ENCODE measurements around the gene FAM131C.
A peak's percentile ranks its signal among the peaks of the same experiment; 100 is the strongest.
"Not testable (repeated sequence)": the region's sequence is repeated elsewhere in the genome, so short reads cannot be mapped to it uniquely, and the experiment has no call there.

The FAM131C gene, protein sequence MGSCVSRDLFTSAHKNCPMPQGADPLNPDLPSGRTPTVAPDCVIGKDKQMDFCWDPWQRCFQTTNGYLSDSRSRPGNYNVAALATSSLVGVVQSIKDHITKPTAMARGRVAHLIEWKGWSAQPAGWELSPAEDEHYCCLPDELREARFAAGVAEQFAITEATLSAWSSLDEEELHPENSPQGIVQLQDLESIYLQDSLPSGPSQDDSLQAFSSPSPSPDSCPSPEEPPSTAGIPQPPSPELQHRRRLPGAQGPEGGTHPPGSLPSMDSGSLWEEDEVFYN

DNA sequence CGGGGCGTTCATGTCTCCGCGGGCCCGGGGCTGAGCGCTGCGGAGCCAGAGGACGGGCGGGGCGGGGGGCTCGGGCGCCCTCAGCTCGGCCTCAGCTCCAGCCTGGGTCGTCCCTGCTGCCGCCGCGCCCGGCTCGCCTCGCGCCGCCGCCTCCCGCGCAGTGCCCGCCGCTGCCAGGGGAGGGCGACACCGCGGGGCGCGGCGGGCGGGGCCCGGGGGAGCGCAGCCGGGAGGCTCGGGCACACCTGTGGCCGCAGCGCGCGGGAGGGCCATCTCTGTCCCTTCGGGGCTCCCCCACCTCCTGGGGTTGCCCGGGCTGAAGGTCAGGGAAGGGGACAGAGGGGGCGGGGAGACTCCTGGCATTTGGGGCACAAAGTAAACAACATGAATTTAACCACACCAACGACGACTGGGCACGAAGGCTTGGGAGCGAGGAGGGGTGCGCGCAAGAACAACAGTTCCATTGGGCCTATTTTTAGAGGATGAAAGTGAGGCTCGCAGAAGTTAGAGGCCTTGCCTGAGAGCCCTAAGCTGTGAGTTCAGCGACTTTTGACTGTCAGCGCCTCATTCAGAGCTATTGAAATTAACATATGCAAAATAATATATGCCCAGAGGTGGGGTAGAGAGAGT is at the start of gene FAM131C:
TSS of gene FAM131C (minus strand) at position 162 of the 630 bp plus-strand sequence. CDS start 209 bp downstream, outside the sequence.
- peak; percentile 56 for DNase-seq

DNA sequence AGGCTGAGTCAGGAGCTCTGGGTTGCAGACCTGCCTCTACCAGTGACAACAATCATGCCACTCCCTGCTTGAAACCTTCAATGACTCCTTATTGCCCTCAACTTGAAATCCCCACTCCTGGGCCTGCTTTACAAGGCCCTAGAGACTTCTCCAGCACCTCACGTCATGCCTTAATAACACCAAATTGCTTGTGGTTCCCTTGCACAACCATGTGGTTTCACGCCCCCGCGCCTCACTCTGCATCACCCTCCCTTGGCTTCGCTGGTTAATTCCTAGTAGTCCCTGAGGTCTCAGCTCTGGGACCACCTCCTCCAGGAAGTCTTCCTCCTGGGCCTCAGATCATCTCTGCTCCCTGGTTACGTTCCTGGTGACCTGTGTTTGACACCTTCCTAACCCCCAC is 49.5 kb upstream of the FAM131C start:
- DNase-seq = peak; percentile 16

DNA sequence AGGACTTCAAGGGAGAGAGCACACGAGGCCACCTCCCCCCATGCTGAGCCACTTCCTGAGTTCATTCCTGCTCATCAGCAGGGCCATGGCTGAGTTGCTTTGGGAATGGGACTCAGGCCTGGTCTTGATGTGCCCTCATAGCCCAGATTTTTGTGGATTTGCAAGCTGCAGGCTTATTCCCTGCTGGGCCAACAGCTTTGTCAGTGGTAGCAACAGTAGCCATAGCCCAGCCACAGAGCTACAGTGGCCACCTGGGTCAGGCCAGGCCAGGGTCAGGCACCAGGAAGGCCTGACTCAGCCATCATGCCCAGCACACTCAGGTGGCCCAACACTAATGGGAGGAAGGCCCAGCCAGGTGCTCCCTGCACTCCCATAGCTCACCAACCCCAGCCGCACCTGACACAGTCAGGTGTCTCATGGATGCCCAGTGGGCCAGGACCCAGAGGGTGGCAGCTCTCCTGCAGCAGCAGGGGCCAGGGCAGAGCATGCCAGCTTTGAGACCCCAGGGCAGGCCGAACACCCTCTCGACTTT is 49.0 kb upstream of the FAM131C start:
- DNase-seq = no peak

DNA sequence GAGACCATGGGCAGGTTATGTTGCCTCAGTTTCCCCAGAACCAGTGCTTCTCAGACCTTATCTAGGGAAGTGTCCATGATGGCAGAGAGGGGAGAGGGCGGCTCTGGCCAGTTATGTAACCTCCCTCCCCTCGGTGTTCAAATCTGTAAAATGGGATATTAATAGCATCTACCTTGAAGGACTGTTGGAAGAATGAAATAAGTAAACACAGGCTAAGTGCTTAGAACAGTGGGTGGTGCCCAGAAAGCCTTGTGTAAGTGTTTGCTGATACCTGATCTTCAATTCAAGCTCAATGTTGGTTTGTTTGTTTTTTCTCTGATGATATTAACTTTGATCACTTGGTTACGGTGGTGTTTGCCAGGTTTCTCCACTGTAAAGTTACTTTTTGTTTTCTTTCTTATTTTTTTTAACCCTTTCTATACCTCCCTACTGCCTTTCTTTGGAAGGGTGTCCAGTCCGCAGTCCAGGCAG is 47.5 kb upstream of the FAM131C start:
- DNase-seq = no peak

DNA sequence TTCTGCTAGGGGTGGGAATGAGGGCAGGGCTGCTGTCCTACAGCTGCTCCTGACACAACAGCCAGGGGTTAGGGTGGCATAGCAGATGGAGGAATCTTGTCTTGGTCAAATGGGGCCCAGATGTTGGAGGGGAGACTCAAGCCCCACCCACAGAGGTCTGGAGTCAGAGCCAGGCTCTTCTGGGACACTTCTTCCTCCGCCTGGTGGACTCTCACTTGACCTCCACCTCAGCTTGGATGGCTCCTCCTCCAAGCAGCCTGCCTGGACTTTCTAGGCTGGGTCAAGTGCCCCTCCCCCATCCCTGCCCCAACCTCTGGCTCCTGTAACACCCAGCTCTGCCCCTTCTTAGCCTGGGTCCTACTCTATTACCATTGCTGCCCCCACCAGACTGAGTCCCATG is 47.0 kb upstream of the FAM131C start:
- no peak for DNase-seq

DNA sequence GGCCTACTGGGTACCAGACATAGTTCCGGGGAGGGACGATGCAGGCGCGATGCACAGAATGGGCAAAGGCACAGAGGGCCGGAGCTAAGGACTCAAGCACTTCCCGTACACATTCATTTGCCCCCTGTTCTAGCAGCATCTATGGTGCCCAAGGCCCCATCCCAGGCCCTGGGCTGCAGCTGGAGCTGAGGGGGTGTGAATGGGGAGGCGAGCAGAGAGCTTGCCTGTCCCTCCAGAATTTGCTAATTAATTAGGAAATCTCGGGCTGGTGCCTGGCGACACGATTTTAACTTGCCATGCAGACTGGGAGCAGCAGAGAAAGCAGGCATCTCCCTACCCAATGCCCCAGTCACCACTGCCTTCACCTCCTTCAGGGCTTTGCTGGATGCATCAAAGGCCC is 46.5 kb upstream of the FAM131C start:
- DNase-seq = no peak

DNA sequence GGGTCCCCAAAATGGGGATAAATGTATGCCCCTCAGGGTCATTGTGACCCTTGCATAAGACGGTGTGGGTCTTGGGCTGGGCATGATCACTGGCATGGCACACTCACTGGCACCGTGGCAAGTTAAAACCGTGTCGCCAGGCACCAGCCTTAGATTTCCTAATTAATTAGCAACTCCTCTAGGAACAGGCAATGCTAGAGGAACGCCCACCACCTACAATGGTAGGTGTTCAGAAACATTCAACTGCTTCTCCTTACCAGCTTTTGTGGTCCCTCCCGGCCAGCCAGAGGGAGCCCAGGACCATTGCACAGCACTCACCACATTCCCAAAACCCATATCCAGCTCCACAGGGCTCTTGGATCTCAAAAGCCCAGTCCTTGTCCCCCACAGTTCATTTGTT is 46.1 kb upstream of the FAM131C start:
- DNase-seq = no peak

DNA sequence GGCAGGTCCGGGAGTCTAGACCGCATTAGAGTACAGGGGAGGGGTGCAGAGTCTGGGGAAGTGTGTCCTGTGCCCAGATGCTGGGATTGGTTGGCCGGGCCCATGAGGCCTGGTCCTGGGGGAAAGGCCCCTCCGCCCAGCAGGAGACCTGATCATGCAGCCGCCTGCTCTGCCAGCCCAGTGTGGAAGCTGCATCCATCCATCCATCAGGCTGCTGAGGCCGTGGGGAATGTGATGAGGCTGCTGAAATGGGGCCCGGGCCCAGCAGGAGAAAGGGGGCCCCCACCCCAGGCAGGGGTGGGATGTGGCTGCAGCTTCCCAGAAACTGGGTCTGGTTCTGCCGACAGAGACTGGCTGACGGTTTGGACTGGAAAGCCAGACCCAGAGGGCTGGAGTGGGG is 45.3 kb upstream of the FAM131C start:
- DNase-seq = no peak

DNA sequence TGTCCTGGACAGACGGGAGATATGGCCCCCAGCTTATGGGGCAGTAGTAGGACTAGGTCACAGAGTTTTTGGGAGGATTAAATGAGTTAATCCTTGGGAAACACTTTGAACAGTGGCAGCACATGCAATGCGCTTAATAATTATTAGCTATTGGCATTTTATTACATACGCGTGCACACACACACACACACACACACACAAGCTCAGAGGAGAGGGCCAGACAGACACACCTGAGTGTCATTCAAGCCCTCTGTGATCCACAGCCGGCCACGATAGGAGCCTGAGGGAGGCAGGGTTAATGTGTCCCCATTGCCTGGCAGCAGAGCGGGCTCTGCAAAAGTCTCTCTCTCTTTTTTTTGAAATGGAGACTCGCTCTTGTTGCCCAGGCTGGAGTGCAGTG is 44.5 kb upstream of the FAM131C start:
- no peak for DNase-seq

DNA sequence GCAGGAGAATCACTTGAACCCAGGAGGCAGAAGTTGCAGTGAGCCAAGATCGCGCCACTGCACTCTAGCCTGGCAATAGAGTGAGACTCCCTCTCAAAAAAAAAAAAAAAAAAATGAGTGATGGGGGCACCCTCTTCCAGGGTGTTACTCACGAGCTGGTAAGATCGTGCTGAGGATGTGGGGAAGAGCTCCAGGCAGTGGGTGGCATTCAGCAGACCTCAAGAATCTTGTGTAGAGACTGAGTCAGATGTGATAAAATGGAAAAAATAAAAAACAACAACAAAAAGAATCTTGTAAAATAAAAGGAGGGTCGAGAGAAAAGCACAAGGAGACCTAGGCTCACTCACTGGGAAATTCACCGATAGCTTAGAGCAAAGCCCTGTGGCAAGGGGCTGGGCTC is 43.9 kb upstream of the FAM131C start:
- DNase-seq = no peak

DNA sequence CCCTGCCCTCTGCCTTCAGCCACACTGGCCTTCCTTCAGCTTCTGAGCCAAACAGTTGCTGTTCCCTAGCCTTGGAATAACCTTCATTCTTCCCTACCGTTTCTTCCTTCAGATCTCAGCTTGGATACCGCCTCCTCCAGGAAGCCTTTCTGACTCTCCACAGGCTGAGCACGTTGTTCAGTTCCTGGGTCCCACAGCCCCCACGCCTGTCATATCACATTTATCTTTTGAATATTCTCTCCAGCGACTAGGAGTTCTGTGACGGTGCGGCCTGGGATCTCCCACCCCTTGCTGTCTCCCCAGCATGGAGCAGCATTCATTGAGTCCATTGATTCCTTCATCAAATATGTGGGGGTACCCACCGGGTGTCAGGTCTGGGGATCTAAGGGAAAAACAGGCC is 43.2 kb upstream of the FAM131C start:
- DNase-seq = no peak

DNA sequence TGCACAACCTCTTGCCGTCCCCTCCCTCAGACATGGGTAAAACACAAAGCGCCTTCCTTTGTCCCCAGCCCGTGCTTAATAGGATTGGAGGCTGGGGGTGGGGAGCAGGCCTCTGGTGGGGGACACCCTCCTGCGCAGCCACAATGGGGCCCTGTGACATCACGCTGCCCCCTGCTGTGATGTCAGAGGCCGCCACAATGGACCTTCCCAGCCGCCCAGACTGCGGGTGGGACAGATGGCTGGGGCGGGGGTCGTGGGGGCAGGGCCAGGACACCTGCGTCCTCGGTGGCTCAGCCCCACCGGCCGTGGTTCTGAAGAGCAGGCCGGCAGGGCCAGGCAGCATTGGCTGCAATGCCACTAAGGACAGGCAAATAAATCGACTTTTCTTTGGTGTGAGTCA is 42.6 kb upstream of the FAM131C start:
- DNase-seq = no peak

DNA sequence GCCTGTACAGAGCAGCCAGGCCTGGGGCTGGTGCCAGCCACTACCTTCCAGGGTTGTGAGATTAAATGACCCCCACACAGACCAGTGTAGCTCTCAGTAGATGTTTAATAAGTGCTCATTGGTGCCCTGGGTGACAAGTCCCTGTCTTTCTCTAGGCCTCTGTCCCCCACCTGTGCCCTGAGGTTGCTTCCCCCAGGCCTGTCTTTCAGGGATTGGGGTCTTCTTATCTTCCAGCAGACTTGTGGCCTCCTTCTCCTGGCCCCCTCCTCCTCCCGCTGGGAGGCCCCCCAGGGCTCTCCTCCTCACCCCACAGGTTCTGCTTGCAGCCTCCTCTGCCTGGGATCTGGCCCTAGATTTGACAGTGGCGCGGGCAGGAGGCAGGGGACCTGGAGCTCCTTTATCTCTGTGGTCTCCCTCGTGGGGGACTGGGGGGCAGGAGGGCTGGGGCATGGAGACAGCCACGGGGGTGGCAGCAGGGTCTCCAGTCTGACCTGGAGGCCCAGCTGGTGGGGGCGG is 42.1 kb upstream of the FAM131C start:
- no peak for DNase-seq

DNA sequence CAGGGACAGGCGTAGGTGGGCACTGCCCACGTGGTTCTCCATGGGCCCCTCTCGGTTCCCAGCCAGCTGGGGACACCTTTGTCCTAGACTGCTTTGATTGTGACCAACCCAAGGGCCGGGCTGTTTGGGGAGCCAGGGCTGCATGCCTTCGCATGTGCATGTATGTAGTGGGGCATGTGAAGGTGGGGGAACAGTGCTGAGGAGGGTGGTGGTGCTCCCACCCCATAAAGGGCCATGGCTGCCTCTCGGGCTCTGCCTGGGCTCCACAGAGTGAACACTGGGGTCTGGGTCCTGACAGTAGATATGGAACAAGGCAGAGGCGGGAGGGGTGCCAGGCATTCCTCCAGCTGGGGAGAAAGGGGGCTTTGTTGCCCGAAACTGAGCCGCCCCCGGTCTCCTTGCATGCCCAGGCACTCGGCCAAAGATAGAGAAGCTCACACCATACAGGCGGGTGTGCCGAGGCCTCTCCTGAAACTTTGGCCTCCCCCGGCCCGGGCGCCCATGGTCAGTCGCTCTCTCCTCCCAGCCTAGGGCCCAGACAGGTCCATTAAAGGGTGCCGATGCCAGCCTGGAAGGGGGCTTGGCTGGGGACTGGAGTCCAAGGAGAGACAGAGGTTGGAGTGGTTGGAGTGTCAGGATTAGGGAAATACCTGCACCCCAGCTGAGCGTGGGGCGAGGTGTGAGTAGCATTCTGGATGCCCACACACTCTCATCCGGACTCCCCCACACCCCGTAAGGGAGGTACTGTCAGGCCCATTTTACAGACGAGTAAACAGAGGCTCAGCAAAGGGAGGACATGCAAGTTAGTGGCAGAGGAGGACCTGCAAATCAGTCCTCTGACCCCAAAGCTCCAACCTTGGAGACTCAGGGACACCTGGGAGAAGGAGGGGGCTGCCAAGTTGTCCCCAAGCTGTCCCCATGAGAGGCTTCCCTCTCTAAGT is 41.3 kb upstream of the FAM131C start:
- no peak for DNase-seq

DNA sequence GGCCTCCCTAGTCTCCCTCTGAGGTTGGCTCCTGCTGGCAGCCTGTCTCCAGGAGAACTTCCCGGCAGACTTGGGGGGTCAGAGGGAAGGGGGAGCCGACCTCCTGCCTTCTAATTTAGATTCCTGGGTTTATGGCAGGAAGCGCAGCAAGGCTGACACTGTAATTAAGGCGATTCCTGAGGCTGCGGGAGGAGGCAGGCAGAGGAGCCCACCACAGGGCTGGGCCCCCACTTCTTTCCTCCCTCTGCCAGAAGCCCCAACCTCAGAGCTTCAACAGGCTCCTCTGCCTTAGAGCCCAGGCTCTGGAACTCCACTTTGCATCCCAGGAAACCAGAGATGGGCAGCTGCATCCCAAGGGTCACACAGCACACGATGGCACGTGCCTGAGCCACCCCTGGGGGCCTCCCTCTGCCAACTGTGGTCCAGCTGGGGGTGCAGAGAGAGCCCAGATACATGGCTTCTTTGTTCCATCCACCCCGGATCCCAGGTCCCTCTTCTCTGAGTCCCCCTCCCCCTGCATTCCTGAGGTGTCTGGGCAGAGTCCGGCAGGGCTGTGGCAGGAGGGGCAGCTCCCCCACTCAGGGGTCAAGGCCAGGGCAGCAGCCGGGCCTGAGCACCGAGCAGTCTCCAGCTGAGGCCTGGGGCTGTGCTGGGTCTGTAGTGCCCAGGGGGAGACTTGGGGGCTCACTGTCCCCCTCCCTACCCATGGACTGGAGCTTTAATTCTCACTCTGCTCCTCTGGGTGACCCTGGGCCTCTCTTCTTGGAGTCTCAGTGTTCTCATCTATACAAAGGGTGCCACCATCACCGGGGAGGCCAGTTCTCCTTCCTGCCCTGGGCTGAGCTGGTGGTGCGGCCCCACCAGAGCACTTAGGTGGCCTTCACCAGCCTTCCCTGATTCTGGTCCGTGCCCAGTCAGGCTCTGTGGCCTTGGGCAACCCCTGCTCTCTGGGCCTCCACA is 39.4 kb upstream of the FAM131C start:
- no peak for DNase-seq

DNA sequence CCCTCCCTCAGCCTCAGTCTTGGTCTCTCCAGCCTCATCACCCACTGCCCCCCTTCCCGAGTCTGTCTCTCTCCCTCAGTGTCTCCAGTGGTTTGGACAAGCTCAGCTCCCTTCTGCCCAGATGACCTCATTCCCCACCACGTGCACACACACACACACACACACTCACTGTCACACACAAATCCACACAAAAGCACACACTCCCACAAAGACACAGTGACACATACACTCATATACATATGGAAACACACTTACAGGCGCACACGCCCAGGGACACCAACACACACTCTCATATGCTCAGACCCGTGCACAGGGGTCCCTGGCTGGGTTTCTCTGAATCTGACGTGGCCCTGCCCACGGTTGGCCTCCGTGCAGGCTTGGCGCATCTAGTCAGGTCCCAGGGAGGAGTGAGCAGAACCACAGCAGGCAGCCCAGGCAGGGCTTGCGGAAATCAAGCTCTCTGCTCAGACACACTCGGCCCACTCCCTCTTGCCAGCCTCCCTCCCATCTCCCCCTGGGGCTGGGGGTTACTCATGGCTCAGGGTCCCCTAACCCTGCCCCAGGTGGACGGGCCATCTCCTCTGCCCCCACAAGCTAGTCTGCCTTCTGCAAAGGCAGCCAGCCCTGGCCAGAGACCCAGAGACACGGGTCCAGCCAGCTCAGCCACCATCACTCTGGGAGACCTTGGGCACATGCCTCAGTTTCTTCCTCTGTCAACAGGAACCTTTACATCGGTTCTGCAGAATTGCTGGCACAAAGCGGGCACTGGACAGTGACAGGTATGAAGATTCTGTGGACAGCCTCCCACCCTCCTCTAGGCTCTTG is 38.5 kb upstream of the FAM131C start:
- DNase-seq = no peak

DNA sequence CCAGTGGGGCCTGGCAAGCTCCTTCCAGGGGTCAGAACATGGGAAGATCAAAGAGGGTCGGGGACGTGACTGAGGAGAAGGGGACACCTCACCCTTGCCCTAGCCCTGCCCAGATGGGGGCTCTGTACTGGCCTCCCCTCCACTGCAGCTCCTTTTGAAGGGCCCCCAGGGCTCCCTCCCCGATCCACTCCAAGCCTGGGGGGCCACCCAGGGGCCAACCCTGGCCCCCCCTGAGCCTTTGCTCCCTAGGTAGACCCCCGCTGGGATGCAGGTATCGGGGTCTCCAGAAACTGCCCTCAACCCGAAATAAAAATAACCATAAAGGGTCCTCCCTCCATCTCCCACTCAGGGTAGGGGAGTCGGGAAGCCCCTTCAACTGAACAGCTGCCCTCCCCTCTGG is 37.4 kb upstream of the FAM131C start:
- no peak for DNase-seq

DNA sequence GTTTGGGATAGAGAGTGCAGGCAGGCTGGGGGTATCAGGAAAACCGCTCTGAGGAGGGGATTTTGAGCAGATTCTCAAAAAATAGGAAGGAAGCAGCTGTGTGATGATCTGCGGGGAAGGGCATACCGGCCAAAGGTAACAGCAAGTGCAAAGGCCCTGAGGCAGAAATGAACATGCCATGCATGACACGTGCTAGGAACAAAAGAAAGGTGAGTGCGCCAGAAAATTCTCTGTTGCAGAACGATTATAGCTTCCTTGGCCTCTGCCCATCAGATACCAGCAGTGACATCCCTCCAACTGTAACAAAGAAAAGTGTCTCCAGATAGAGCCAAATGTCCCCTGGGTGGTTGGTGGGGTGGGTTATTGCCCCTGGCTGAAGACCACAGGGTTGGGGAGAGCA is 37.0 kb upstream of the FAM131C start:
- DNase-seq = no peak

DNA sequence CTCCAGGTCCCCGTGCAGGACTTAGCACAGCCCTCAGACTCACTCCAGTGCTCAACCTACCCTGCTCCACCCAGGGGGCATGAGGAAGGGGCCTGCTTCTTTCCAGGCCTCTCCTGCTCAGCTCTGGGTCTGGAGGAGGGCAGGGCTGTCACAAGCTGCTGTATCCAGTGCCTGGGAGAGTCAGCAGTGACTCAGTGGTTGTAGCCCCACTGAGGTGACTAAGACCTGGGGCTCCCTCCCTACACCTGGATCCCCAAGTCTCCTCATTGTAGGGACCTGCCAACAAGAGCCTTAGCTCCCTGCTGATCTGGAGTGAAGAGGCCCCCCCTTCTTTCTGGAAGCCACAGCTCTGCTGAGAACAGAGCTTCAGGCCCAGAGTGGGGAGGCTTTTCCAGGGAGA is 36.1 kb upstream of the FAM131C start:
- DNase-seq = no peak

DNA sequence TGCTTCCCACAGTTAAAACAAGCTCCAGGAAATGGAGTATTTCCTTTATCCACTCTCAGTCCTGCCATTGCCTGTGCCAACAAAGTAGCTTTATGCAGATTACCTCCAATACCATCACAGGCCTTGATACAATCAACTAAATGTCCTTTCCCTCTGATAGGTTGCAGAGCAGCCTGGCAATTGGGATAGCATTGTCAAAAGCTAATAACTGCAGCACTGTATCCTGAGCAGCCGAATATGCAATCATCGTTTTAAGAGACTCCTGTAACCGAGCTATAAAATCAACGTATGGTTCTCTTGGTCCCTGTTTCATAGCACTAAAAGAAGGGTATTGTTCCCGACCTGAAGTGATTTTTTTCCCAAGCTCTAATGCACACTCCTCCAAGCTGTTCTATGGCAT is 33.6 kb upstream of the FAM131C start:
- not testable (repeated sequence) for DNase-seq

DNA sequence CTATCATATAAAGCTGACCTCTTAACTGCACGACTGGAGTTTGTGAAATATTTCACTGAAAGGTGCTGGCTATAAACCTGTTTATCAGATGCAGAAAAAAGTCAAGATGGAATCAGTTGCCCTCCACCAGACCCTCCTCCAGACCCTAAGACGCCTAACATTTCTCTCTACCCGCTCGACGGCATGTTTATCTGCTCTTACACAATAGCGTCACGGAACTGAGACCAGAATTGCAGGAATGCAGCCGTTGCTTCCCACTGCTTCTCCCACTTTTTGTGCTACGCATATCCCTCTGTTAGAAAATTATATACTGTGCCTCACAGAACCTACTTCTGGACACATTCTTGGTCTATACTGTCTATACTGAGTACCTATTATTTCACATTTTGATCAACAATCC is 28.2 kb upstream of the FAM131C start:
- no peak for DNase-seq

Measured in CD4-positive, alpha-beta T cell treated with Interleukin-17A for 4 hours (primary cell).